Ovary (tissue), 10 donors: ENCODE measurements around the gene PPP3R2. TPM values are rescaled to one million over a fixed set of nuclear protein-coding genes. Genes with fewer than 3 reads are reported as not detected.

Experiments used
- DNase-seq, 5 donors: peaks; one replicate each; pipeline ENCODE4 v3.0.0-alpha.2; 2019 to 2020
- H3K27ac ChIP-seq, 2 donors: fragments of 200-600 bp; one replicate each; pipeline versions ENCODE4 v1.5.1 to v1.8.0; 2019 to 2022
- H3K27me3 ChIP-seq: fragments of 200-600 bp; one replicate; pipeline ENCODE4 v1.8.0; 2022
- H3K36me3 ChIP-seq: fragments of 200-600 bp; sonication (generic); one replicate; pipeline ENCODE4 v1.5.1; 2019
- H3K4me1 ChIP-seq: one replicate; pipeline ENCODE4 v1.8.1; 2013; ENCODE audit warnings: mild to moderate bottlenecking, moderate library complexity; ENCODE audit not compliant: insufficient read depth
- H3K4me3 ChIP-seq: fragments of 200-600 bp; sonication (generic); one replicate; pipeline ENCODE4 v1.5.1; 2017
- H3K9me3 ChIP-seq, 2 donors: fragments of 200-600 bp in 1 of 2; sonication (generic) in 1 of 2; one replicate each; pipeline versions ENCODE4 v1.5.1 to v1.8.1; 2013 to 2019; ENCODE audit warnings: mild to moderate bottlenecking in 1 of 2, moderate library complexity in 1 of 2
- EP300 ChIP-seq: sonication (generic); formaldehyde crosslinking; IDR thresholded peaks from one replicate; pipeline ENCODE4 v1.6.1; 2017; ENCODE audit warnings: antibody characterized with exemption
- POLR2A ChIP-seq: fragments of 450-650 bp; IDR thresholded peaks from one replicate; pipeline ENCODE4 v1.6.1; 2017; ENCODE audit warnings: antibody characterized with exemption, mild to moderate bottlenecking, moderate library complexity
- WGBS, 3 donors: extraction: QIAGEN DNeasy Blood & Tissue Kit in 1 of 3; methylation state at CpG; one replicate each; pipeline versions ENCODE4 v1.1.5 to v1.1.7; 2013 to 2017; 5-methylcytosine and 5-hydroxymethylcytosine counted together
- intact Hi-C, 4 donors: fragments of 100-400 bp; cut with DNase I; formaldehyde crosslinking; loops; one replicate each; pipeline versions ENCODE4 v1.11.0 to v1.15.1; 2022 to 2023
- long read RNA-seq, 3 donors: library from polyadenylated mRNA in 2 of 3; unstranded in 2 of 3; transcript quantifications; one replicate each; pipeline ENCODE4 v2.0.0 and lab custom pipeline, GENCODE V29; 2021 to 2026
- polyA plus RNA-seq, 2 donors: library from polyadenylated mRNA; stranded (reverse); fragments of 200-250 nt in 1 of 2; fragments of 350-450 nt in 1 of 2; fragmentation: Illumina TruSeq in 1 of 2; extraction: RNeasy Lipid Tissue Mini Kit (QIAGEN cat#74804) in 1 of 2; gene quantifications; one replicate each; pipeline ENCODE4 v1.2.3, GENCODE V29; 2013 to 2014
- total RNA-seq, 7 donors: library from RNA; depleted of rRNA in 2 of 7; stranded (reverse); fragments of >200 nt in 2 of 7; fragmentation: NEBNext Ultra II Directional in 3 of 7; extraction: Animal tissue kit (Norgen Biotek cat#: 25700) in 3 of 7; gene quantifications; one replicate each; pipeline versions ENCODE4 v1.1.0 to v1.2.4, GENCODE V29; 2016 to 2023
- TF ChIP-seq, protein P1 (sequence below), 3 donors: fragments of 450-650 bp in 2 of 3; fragments of 200-600 bp in 1 of 3; IDR thresholded peaks; one replicate each; pipeline versions ENCODE4 v1.5.1 to v1.8.0; 2016 to 2022; ENCODE audit warnings: antibody characterized with exemption in 3 of 3, mild to moderate bottlenecking in 1 of 3
- donor health status: DM: no; HTN: no; CAD: no; lungs with moderate emphysema.
- donor health status: DM: no; HTN: no; CAD: no.
- donor health status: Bipolar disorder and iron deficiency.
- donor health status: DM: yes; HTN: yes; CAD: no.
- donor health status: DM: no; HTN: no; CAD: no.
- donor health status: DM: yes; HTN: yes; CAD: no.

PPP3R2 gene, protein sequence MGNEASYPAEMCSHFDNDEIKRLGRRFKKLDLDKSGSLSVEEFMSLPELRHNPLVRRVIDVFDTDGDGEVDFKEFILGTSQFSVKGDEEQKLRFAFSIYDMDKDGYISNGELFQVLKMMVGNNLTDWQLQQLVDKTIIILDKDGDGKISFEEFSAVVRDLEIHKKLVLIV
- total RNA-seq = not detected
- polyA plus RNA-seq = not detected
- long read RNA-seq, donor 1 = 0 reads
- long read RNA-seq, donor 2 = 0 reads
- long read RNA-seq, donor 3 = 0 reads

DNA sequence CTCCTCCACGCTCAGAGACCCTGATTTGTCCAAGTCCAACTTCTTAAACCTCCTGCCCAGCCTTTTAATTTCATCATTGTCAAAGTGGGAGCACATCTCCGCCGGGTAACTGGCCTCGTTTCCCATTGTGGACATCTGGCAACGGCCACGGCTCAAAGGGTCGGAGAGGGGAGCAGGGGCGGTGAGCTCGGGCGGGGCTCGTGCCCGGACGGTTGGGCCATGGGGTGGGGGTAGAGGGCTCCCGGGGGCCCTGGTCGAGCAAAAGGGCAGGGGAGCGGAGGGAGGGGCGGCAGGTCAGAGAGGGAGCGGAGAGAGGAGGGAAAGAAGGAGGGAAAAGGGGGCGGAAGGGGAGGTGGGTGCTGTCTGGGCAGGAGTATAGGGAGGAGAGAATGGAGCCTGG lies at the start of gene PPP3R2:
Gene PPP3R2, minus strand, starts transcription at position 174 of the 400 bp plus-strand sequence. Its CDS starts 48 bp downstream, at position 126.
- Histone ChIP-seq H3K4me1 (no peaks in the 10 kb centered on the region), H3K9me3 (no peaks in the 10 kb centered on the region), H3K36me3 (no peaks in the 10 kb centered on the region), H3K27ac (no peak within 1 kb of the TSS), H3K27me3 (no peaks in the 10 kb centered on the region), H3K4me3 (no peak within 1 kb of the TSS)
- intact Hi-C loops = no loop called here
- no peak for DNase-seq
- WGBS, 3 donors = 91 to 92% (median 91%) methylated on average over 19 of the region's 19 CpGs
- TF ChIP-seq POLR2A = no peak
- TF ChIP-seq, protein P1, sequence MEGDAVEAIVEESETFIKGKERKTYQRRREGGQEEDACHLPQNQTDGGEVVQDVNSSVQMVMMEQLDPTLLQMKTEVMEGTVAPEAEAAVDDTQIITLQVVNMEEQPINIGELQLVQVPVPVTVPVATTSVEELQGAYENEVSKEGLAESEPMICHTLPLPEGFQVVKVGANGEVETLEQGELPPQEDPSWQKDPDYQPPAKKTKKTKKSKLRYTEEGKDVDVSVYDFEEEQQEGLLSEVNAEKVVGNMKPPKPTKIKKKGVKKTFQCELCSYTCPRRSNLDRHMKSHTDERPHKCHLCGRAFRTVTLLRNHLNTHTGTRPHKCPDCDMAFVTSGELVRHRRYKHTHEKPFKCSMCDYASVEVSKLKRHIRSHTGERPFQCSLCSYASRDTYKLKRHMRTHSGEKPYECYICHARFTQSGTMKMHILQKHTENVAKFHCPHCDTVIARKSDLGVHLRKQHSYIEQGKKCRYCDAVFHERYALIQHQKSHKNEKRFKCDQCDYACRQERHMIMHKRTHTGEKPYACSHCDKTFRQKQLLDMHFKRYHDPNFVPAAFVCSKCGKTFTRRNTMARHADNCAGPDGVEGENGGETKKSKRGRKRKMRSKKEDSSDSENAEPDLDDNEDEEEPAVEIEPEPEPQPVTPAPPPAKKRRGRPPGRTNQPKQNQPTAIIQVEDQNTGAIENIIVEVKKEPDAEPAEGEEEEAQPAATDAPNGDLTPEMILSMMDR (IDR thresholded peaks at IDR 0.05) = no peak
- no peak for TF ChIP-seq EP300

DNA sequence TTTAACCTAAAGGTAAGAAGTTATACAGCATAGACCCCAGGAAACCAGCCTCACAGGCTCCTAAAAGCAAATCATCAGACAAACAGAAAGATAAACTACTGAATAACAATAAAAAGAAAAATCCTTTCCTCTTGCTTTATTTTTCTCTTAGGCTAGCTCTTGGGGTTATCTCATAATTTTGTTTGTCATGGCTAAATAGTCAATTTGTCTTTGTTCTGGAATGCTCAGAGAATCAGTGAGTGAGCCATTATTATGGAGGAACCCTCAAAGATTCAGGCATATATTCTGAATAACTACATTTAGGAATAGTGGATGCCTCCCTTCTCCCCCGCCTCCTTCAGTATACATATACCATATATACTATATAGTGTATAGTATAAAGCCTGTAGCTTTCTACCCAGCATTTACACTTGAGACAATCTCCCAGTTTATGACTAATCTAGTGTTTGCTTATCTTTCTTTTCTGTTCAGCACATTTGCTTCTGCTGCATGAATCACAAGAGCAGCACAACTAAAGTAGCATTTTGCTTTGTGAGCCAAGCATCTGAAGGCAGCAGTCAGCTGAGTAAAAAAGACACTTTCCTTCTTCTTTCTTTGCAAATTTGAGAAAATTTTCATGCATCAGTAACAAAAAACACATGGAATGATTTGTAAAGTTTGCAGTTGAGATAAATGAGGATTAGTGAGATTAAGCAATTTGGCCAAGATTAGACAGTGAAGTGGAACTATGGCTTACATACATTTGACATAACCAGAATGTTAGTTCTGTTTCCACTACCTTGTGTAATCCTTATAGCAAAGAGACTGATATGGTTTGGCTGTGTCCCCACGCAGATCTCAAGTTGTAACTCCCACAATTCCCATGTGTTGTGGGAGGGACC lies 45.3 kb upstream of the PPP3R2 start:
- Histone ChIP-seq H3K9me3 (no peaks in the 10 kb centered on the region), H3K36me3 (no peaks in the 10 kb centered on the region), H3K27me3 (no peaks in the 10 kb centered on the region), H3K4me1 (no peaks in the 10 kb centered on the region), H3K4me3 (no peak overlapping the region), H3K27ac (no peak overlapping the region)
- 54 to 64% (median 63%) methylated on average over 2 of the region's 2 CpGs for WGBS, 3 donors
- DNase-seq = no peak
- TF ChIP-seq, protein P1 (IDR thresholded peaks at IDR 0.05) = no peak
- TF ChIP-seq POLR2A (no peak), EP300 (no peak)
- intact Hi-C loops = no loop called here

DNA sequence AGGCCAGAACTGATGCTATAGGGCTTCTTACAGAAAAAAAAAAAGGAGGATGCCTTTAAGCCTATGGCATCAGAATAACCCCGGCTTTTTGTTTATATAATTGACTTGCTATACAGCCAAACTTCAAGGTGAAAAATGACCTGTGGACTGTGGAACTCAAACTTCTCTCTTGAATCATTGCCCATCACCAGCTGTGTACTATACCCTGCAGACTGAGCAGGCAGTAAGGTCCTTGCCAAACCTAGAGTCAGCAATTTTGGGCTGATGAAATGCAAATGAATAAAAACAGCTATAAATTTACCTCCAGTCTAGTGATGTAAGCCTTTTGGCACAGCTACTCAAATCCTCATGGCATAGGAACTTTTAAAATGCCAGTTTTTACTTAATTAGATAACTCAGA lies 44.5 kb upstream of the PPP3R2 start:
- Histone ChIP-seq H3K4me3 (no peak overlapping the region), H3K36me3 (no peaks in the 10 kb centered on the region), H3K9me3 (no peaks in the 10 kb centered on the region), H3K4me1 (no peaks in the 10 kb centered on the region), H3K27ac (no peak overlapping the region), H3K27me3 (no peaks in the 10 kb centered on the region)
- intact Hi-C loops = no loop called here
- TF ChIP-seq EP300 (no peak), POLR2A (no peak)
- TF ChIP-seq, protein P1 (IDR thresholded peaks at IDR 0.05) = no peak
- WGBS, 3 donors = 7 to 28% (median 14%) methylated on average over 1 of the region's 1 CpG
- DNase-seq = no peak

DNA sequence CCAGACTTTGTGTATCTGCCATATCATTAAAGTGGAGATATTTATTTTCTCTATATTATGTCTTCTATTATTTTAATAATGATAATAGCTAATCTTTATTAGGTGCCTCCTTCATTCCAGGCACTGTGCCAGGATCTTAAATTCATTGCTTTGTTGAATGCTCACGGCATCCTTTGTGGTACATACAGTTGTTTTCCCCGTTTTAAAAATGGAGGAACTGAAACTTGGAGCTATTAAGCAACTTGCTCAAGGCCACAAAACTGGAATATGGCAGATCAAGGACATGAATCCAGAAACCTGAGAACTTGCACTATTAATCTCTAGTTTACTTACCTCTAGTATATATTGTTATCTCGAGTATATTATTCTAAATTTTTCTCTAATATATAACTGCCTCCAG lies 41.5 kb upstream of the PPP3R2 start:
- intact Hi-C loops = no loop called here
- Histone ChIP-seq H3K27ac (no peak overlapping the region), H3K9me3 (no peaks in the 10 kb centered on the region), H3K27me3 (no peaks in the 10 kb centered on the region), H3K4me1 (no peaks in the 10 kb centered on the region), H3K4me3 (no peak overlapping the region), H3K36me3 (no peaks in the 10 kb centered on the region)
- 15 to 25% (median 21%) methylated on average over 3 of the region's 3 CpGs for WGBS, 3 donors
- DNase-seq = no peak
- TF ChIP-seq EP300 (no peak), POLR2A (no peak)
- TF ChIP-seq, protein P1 (IDR thresholded peaks at IDR 0.05) = no peak
